HG03460 (cell line): ENCODE data around the gene SSR3.
"Not testable (repeated sequence)": the region's sequence is repeated elsewhere in the genome, so short reads cannot be mapped to it uniquely, and the experiment has no call there.

ENCODE experiments used
- ATAC-seq: cut with Tn5 transposase; IDR thresholded peaks from one replicate; pipeline ENCODE4 v1.9.1; 2021; ENCODE audit not compliant: unreplicated experiment

Gene SSR3

DNA sequence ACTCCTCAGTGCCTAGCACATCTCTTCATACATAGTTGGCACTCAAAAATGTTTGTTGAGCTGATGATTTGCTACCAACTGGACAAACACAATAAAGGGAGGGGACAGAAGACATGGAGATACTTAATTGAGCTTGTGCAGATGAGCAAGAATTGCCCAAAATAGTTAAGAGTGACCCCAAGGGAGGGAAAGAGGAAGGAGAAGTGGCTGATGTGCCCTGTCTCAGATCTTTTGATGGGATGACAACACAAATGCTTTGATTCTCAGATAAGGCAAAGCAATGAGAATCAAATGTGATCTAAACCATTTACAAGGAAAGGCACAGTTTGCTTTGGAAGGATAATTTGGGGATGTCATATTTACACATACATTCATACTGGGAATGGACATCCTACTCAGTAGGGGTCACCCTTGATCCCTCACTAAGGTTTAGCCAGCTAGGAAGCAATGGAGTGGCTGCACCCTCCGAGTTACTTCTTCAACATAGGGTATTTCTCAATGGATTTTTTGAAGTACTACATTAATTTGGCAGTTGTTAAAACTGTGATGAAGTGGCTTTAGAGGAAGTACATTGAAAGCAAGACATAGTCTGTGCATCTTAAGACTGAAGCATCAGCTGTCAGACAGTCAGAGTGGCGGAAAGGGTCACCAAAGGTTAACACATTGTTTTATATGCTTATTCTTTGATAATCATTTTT is 21.9 kb upstream of the SSR3 start:
- ATAC-seq, result no peak

DNA sequence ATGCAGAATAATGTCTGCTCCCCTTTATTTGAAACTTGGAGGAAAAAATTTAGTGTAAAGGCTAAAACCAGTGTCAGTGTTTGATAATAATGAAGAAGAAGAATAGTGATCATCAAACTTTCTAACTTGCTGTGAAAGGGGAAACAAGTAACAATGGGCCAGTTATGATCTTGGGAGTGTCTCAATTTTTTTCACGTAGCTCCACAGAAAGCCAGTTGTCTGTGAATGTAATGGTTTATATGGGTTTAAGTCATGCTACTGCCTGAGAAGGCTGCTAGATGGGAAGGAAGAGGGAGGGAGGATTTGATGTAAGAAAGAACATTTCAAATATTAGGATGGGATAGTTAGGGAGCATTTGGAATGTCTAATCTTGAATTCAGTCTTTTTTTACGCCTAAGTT is 21.1 kb upstream of the SSR3 start:
- no peak for ATAC-seq

DNA sequence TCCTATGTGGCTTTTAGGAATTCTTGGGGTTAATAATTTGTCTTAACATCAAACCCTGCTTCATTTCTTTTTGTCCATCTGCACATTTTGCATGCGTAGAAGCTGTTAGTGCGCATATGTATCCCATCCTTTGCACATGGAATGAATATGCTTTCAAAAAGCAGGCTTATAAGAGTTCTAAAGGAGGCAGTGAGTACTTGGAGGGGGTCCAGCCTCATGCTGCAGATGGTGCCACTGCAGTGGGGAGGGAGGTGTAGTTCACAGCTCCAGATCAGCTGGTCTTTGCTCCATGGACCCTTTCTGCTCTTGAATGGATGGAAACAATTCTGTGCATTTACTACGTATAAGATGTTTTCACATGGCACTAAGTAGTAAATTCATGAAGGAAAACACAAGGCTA is 20.7 kb upstream of the SSR3 start:
- ATAC-seq, result no peak

DNA sequence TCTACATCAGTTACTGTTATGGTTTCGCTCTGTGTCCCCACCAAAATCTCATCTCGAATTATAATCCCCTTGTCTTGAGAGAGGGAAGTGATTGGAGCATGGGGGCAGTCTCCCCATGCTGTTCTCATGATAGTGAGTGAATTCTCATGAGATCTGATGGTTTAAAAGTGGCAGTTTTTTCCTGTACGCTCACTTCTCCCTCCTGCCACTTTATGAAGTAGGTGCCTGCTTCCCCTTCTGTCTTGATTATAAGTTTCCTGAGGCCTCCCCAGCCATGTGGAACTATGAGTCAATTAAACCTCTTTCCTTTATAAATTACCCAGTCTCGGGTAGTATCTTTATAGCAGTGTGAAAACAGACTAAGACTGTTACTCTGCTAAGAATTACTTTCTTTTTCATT is 15.0 kb upstream of the SSR3 start:
- not testable (repeated sequence) for ATAC-seq

DNA sequence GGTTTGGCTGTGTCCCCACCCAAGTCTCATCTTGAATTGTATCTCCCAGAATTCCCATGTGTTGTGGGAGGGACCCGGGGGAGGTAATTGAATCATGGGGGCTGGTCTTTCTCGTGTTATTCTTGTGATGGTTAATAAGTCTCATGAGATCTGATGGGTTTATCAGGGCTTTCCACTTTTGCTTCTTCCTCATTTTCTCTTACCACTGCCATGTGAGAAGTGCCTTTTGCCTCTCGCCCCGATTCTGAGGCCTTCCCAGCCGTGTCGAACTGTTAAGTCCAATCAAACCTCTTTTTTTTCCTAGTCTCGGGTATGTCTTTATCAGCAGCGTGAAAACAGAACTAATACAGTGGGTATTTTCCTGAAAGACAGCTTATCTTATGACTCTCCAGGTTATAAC is 14.1 kb upstream of the SSR3 start:
- ATAC-seq, result not testable (repeated sequence)

DNA sequence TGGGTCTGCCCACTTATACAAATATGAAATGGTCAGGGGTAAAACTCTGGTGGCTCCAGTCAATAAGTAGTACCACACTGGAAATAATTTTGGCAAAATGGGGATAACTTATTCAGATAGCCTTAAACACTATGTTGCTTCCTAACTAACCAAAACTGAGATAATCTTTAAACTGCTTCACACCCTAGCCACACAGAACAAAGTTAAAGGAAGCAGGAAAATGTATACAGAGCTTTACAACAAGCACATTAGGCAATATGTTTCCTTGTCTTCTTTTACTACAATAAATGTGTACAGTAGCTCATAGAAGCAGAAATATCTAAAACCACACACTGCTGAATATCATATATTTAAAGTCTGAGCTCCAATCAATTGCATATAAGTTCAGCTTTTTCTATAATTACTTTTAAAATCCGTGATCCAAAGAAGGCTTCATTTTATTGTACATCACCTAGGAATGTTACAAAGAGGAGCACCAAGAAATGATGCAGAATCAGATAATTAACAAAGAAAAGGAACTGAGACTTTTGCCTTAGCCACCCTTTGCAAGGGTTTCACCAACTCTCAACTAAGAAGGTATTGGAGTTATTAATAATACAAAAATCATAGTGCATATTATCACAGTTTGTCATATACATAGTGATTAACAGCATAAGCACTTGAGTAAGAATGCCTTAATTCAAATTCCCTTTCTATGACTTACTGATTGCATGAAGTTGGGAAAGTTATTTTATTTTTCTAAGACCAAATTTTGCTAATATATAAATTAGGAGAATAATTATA is 9.2 kb upstream of the SSR3 start:
- ATAC-seq, result no peak

DNA sequence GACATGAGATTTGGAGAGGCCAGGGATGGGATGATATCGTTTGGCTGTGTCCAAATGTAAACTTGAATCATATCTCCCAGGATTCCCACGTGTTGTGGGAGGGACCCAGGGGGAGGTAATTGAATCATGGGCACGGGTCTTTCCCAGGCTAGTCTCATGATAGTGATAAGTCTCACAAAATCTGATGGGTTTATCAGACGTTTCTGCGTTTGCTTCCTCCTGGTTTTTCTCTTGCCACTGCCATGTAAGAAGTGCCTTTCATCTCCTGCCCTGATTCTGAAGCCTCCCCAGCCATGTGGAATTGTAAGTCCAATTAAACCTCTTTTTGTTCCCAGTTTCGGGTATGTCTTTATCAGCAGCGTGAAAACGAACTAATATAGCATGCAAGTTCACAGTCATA is 7.6 kb upstream of the SSR3 start:
- ATAC-seq, result not testable (repeated sequence)

DNA sequence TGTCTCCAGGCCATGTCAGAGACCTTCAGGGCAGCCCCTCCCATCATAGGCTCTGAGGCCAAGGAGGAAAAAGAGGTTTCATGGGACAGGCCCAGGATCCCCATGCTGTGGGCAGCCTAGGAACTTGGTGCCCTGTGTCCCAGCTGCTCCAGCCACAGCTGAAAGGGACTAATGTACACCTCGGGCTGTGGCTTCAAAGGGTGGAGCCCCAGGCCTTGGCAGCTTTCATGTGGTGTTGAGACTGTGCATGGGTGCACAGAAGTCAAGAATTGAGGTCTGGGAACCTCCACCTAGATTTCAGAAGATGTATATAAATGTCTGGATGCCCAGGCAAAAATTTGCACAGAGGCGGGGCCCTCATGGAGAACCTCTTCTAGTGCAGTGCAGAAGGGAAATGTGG is 6.6 kb upstream of the SSR3 start:
- ATAC-seq, result no peak

DNA sequence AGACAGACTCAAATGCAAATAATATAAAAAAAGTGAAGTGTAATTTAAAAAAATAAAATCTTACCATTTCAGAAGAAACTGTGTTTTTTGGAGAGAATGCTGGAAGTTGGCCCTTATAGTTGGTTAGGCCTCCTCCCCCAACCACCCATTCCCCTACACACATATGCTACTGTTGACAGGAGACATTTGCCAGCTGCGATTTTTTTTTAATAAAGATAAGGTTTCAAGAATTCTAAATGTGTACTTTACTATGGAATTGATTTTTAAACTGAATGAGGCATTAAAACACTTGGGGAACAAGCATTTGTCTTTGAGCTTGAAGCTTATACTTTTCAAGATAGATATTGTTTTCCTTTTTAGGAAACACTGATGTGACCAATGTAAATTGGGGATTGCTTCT is 4.4 kb upstream of the SSR3 start:
- ATAC-seq, result no peak

DNA sequence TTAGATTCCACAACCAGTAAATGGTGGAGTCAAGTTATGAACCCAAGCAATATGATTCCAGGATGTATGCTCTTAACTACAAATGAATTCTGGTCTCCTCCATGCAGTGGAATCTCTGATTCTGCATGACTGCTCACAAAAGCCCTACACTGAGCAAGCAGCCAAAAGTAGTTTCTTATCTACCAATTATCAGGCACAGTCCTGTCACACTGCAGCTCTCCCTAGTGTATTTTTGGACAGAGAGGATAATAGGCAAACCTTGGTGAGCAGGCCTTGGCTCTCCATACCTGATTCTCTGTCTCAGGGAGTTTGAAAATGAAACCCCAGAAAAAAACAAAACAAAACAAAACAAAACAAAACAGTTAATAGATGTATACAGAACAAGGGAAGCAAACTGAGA is 3.5 kb upstream of the SSR3 start:
- ATAC-seq, result no peak

DNA sequence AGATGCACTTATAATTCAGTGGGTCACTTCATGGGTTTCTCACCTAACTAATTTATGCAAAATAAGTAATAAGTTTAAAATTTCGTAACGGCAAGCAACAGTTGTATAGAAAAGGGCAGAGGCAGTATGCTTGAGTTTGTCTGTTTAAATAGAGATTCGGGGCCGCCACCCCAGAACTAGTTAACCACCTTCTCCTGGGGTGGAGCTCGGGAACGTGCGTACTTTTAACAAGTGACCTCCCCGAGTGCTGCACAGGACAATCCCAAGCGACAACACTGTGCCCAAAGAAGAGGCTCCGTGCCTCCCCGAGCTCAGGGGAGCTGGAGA is 439 bp downstream of the SSR3 start:
- ATAC-seq, result no peak

DNA sequence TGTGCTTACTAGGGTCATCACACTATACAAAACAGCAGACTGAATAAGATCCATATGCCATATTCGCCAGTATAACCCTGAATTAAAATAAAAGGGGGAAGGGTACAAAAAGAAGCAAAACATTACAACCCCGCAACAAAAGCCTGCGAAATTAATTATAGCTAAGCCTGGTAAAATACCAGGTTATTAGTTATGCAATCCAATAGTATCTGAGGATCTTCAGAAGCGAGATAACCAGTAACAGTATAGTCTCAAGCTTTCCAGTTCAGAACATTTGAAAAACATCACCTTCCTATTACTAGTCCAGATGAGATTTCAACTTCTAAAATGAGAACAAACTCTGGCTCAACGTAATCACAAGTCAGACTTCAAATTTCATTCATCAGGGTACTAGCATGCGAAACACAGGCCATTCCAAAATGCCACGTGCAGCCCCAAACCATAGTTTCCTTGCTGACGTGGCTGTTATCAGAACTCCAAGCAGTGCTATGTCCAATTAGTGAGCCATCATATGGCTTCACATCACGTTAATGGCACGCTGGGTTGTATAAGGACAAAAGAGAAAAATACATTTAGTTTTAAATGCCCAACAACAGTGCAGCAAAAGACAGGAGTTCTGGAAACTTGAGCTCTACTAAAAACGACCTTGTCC is 1.1 kb downstream of the SSR3 start:
- no peak for ATAC-seq

DNA sequence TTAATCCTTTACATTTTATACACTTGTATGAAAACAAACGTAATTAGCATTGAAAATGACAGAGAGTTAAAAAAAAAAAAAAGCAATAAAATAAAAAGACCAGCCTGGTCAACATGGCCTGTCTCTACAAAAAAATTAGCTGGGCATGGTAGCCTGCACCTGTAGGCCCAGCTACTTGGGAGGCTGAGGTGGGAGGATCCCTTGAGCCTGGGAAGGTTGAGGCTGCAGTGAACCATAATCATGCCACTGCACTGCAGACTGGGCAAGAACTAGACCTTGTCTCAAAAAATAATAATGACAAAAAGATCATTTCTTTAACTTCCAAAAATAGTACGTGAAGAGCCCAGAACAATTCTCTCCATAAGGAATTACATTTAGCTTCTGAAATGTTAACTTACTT is 1.9 kb downstream of the SSR3 start:
- no peak for ATAC-seq

DNA sequence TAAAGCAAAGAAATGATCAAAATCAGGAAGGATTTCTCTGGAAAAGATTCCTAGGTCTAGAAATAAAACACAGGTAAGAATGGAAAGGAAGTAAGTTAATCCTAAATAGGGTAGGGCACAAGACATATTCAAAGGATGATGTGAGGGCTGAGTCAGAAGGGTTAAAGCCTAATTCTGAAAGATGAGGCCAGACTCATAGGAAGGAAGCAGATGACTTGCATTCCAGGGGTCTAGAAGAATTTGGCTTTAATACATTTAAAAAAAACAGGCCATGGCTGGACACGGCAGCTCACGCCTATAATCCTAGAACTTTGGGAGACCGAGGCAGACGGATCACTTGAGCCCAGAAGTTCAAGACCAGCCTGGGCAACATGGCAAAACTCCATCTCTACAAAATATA is 3.2 kb downstream of the SSR3 start:
- ATAC-seq, result no peak

DNA sequence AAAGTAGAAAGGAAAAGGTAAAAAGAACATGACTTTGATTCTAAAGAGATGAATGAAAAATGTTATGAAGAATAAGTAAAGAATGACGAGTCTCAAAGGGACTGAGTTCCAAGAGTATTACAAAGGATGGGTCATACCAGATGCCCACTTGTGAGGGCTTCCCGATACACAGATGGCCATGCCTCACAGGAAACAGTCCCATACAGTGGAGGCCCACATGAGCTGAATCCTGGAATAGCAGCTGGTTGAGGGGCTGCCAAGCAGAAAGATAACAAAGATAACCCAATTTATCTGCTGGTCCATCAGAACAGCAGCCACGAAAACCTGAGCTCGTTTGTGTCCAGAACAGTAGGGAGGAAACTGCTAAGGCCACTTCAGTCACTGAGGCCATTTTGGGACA is 3.7 kb downstream of the SSR3 start:
- no peak for ATAC-seq

DNA sequence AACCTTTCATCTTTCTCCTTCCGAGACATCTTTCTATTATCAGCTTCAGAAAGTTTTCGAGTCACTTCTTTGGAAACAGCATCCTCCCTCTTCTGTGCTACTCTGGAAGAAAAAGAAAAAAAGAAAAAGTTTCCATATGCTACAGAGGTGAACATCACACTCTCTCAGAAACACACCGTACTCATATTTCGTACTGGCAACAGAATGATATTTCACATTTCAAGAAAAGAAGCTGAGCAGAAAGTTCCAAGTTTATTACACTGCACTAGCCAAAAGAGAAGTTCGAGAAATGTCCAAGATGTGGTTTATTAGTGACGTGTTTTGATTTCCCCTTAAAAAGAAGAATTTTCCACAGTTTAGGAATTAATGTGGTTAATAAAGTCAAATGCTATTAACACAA is 6.0 kb downstream of the SSR3 start:
- ATAC-seq, result no peak

DNA sequence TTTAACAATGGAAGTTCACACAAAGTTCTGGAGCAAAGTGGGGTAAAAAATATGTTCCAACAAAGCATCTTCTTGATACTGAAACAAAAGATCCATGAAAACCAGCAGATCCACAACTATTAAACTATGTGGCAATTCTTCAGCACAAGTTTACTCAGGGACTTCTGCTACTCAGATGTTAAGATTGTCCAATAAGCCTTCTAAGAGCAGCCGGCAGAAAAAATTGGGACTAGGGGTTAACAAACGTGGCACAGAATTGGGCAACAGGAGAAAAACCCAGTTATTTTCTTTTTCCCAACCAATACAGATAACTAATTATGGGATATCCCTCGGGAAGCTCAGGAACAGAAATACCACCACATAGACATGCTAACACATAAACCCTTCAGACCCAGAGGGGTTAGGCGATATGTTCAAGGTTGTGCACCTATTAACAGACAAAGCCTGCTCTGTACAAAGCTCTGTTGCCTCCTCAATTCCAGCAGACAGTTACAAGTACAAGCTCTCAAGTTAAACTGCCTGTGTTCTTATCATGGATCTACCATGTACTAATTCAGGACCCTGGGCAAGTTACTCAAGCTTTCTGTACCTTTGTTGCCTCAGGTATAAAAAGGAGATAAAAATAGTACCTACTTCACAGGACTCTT is 6.8 kb downstream of the SSR3 start:
- ATAC-seq, result no peak

DNA sequence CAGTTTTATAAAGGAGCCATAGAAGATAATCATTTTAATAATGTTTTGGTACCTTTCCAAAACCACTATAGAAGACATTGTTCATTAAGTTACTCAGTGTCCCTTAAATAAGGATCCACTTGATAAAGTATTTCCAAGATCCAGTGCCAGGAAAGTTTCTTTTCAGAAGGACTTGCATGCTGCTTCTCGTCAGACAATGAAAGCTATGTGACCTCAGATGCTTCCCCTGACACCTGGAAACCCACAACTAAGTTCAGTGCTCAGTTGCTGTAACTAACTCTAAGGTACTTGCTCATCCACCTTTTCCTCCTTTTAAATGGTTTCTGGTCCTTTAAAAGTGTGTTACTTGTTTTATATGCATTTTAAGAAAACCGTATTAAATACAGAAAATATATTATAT is 7.3 kb downstream of the SSR3 start:
- no peak for ATAC-seq

DNA sequence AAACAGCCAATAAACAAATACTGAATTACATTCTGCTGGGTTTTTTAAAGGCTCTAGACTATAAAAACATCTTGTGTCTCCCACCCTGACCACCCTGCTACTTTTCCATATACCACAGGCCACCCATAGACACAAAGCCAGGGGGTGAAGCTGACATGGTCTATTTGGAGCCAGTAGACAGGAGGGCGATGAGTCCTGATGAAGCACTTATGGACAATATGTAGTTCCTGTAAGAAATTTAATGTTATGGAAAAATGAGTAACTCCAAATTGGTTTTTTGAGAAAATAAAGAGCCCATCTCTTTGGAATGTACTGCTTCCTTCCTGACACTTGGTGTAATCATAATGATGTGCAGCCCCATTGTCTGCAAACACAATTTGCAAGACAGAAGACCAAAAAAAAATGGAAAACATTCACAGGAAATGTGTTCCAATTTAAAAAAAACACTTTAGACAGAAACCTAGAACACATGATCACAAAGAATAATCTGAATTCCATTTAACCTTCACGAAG is 11.8 kb downstream of the SSR3 start:
- ATAC-seq, result no peak

DNA sequence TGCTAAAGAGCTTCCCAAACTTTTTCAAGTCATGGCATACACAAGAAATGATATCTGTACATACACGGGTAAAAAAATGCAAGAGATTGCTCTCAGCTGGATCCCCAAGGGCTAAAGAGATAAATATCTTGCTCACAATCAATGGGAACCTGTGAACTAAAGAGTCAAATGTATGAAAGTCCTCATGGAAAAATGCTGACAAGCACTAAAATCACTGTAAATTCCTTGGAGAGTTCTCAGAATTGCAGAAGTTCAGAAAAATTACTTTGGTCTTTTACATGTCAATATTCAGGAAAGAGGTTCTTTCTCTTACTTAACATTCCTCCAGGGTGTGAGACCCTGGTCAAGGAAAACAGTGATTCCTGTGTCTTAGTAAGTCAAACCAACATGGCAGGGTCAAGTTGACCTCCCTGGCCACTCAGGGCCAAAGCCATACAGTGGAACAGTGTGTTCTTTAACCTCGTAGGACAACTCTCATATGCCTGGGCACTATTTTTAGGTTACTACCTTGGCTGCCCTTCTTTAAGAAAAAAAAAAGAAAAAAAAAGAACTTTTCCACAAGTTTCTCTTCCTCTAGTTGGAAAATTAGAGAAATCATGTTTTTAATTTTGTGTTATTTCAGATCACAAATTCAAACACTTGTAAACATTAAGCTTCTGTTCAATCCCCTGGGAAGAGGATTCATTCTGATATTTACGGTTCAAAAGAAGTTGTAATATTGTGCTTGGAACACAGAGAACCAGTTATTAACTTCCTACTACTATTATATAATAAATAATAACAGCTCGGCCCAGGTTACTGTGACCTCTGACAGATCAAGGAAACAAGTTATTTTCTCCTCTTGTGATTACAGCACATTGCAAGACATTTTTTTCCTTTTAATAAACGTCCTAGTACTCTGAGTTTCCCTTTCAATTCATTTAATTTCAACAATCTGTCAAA is 12.5 kb downstream of the SSR3 start:
- no peak for ATAC-seq

DNA sequence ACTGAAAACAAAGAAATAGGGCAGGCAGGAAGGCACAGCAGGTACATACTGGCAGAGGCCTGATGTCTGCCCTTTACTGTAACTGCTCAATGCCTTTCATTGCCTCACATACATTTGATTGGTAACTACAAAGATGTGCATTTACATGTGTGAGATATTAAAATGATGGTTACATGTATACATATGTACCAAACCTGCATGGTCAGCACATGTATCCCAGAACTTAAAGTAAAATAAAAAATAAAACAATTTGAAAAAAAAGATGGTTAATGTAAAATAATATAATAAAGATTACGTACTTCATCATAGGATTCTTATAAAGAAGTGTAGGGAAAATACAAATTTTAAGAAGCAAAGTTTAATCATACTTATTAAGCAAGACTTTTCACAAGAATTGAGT is 15.1 kb downstream of the SSR3 start:
- no peak for ATAC-seq
